Activated naive CD8-positive, alpha-beta T cell treated with anti-CD3 and anti-CD28 coated beads for 36 hours (primary cell): ENCODE data around the gene SNX18. TPM values are rescaled to one million over a fixed set of nuclear protein-coding genes. Genes with fewer than 3 reads are reported as not detected.
"Not testable (repeated sequence)": the region's sequence is repeated elsewhere in the genome, so short reads cannot be mapped to it uniquely, and the experiment has no call there.

Experiments
- DNase-seq: peaks from one replicate; pipeline ENCODE4 v3.0.0; 2021
- H3K27ac Mint-ChIP-seq: one replicate; pipeline ENCODE4 v1.8.0; 2022; ENCODE audit warnings: mild to moderate bottlenecking, moderate library complexity, mixed read lengths
- H3K27me3 Mint-ChIP-seq: one replicate; pipeline ENCODE4 v1.8.0; 2022; ENCODE audit warnings: mild to moderate bottlenecking, mixed read lengths
- H3K36me3 Mint-ChIP-seq: one replicate; pipeline ENCODE4 v1.8.0; 2021; ENCODE audit warnings: mild to moderate bottlenecking, mixed read lengths
- H3K4me1 Mint-ChIP-seq: one replicate; pipeline ENCODE4 v1.8.0; 2021; ENCODE audit warnings: mixed read lengths
- H3K4me3 Mint-ChIP-seq: one replicate; pipeline ENCODE4 v1.8.0; 2022; ENCODE audit warnings: mild to moderate bottlenecking, moderate library complexity, mixed read lengths
- H3K9me3 Mint-ChIP-seq: one replicate; pipeline ENCODE4 v1.8.0; 2022; ENCODE audit warnings: mixed read lengths
- total RNA-seq, 2 experiments: library from RNA; stranded (reverse); gene quantifications; one replicate each; pipeline ENCODE4 v1.2.3, GENCODE V29; 2021

Gene SNX18
- total RNA-seq, 2 experiments from 2014 or later = 7.4 to 7.6 TPM

DNA sequence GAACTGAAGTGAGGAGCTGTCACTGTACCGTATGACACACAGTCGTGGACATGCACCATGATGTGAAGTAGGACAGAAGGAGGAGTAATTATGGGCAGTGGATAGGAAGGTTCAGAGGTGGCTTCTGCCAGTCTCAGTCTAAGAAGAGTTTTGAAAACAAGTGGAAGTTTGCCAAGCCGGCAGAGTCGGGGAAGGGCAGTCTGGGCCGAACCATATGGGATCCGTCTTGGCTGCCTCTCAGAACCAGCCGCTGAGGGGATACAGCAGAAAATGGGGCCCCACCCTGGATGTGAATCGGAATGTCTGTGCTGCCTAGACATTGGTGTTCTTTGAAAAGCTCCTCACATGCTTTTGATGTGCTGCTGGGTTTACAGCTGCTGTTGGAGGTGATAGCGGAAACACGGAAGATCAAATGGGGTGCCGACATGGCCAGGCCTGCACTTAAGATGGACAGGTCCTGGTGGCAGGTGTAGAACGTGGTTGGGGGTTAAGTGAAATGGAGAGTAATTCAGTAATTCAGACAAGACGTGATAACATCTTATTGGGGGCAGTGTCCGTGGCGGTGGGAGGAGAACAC is 11.2 kb downstream of the SNX18 start:
- Mint-ChIP-seq H3K36me3 (peaks cover 4% of the 10 kb centered on the region), H3K4me1 (peaks cover 25% of the 10 kb centered on the region), H3K27me3 (no peaks in the 10 kb centered on the region), H3K4me3 (no peak overlapping the region), H3K27ac (no peak overlapping the region), H3K9me3 (no peaks in the 10 kb centered on the region)
- no peak for DNase-seq

DNA sequence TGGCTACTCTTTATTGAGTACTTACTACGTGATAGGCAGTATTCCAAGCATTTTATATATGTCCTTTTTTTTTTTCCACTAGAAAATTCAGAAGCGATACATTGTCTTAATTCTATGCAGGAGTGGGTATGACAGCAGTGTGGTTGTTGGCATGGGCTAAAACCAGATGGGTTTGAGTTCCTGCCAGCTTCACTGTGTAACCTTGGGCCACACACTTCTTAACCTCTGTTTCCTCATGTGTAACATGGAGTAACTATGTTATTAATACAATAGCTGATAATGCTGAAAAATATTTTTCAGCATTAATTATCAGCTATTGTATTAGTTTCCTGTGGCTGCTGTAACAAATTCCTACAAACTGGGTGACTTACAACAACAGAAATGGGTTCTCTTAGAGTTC is 12.0 kb downstream of the SNX18 start:
- Mint-ChIP-seq H3K9me3 (no peaks in the 10 kb centered on the region), H3K27ac (no peak overlapping the region), H3K36me3 (peaks cover 6% of the 10 kb centered on the region), H3K4me1 (peaks cover 30% of the 10 kb centered on the region), H3K4me3 (no peak overlapping the region), H3K27me3 (no peaks in the 10 kb centered on the region)
- no peak for DNase-seq

DNA sequence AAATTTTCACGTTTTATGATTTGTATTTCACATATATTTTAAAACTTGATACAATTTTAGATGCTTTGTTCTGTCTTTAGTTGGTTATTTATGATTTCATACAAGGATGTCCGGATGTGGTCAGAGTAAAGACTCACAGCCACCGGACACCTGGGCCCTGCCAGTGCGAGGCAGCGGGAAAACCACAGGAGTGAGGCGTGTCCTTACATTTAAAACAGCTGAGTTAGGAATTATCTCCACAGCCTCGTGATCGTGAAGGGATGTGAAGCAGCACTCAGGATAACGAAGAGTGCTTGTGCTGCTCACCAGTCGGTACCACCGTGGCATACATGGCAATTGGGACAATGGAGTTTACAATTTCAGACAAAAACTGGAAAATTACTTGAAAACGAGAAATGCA is 14.0 kb downstream of the SNX18 start:
- Mint-ChIP-seq H3K27ac (no peak overlapping the region), H3K4me1 (peaks cover 24% of the 10 kb centered on the region), H3K4me3 (no peak overlapping the region), H3K9me3 (no peaks in the 10 kb centered on the region), H3K27me3 (no peaks in the 10 kb centered on the region), H3K36me3 (peaks cover 11% of the 10 kb centered on the region)
- no peak for DNase-seq

DNA sequence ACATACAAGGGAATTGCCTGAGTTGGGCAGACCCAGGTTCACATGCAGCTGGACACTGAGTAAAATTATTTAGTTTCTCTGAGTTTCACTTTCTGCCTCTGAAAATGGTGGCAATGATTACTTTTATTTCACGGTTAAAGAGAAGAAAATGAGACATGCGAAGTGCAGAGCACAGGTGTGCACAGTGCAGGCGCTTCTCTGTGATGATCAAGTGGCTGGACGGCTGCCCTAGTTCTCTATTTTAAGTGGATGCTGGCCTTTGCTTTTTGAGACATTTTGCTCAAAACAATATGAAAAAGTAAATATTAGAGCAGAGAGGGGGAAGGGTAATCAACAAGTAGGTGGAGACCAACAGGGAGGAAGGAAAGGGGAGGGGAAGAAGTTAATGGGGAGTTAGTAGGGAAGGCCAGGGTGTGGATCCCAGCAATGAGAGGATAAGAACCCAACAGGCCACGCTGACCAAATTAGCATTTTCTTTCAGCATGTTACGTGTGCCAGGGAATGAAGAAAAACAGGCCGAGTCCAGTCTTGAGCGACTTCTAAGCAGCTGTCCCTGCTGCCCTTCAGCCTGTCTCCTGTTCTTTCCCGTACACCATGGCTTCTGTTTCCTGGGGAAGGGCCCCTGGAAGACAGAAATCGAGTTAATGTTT is 16.1 kb downstream of the SNX18 start:
- Mint-ChIP-seq H3K4me3 (no peak overlapping the region), H3K27ac (no peak overlapping the region), H3K9me3 (no peaks in the 10 kb centered on the region)

GRCh38 chr5:54534191-54535004 is 16.8 kb downstream of the SNX18 start:
- Mint-ChIP-seq H3K27me3 (no peaks in the 10 kb centered on the region), H3K4me1 (peaks cover 36% of the 10 kb centered on the region), H3K9me3 (no peaks in the 10 kb centered on the region), H3K4me3 (no peak overlapping the region), H3K36me3 (peaks cover 11% of the 10 kb centered on the region), H3K27ac (no peak overlapping the region)
- DNase-seq = no peak

More for the DNA sequence above, 16.1 kb downstream of the SNX18 start:
- Mint-ChIP-seq H3K36me3 (peaks cover 11% of the 10 kb centered on the region), H3K27me3 (no peaks in the 10 kb centered on the region), H3K4me1 (peaks cover 36% of the 10 kb centered on the region)
- DNase-seq = no peak

GRCh38 chr5:54535149-54535844 is 17.7 kb downstream of the SNX18 start:
- Mint-ChIP-seq H3K36me3 (peaks cover 11% of the 10 kb centered on the region), H3K4me1 (peaks cover 33% of the 10 kb centered on the region), H3K4me3 (no peak overlapping the region), H3K27me3 (no peaks in the 10 kb centered on the region), H3K27ac (no peak overlapping the region), H3K9me3 (no peaks in the 10 kb centered on the region)
- no peak for DNase-seq

DNA sequence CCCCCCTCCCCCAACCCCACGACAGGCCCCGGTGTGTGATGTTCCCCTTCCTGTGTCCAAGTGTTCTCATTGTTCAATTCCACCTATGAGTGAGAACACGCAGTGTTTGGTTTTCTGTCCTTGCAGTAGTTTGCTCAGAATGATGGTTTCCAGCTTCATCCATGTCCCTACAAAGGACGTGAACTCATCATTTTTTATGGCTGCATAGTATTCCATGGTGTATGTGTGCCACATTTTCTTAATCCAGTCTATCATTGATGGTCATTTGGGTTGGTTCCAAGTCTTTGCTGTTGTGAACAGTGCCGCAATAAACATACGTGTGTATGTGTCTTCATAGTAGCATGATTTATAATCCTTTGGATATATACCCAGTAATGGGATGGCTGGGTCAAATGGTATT is 18.8 kb downstream of the SNX18 start:
- H3K4me1 Mint-ChIP-seq = peaks cover 28% of the 10 kb centered on the region
- H3K9me3 Mint-ChIP-seq = not testable (repeated sequence)

DNA sequence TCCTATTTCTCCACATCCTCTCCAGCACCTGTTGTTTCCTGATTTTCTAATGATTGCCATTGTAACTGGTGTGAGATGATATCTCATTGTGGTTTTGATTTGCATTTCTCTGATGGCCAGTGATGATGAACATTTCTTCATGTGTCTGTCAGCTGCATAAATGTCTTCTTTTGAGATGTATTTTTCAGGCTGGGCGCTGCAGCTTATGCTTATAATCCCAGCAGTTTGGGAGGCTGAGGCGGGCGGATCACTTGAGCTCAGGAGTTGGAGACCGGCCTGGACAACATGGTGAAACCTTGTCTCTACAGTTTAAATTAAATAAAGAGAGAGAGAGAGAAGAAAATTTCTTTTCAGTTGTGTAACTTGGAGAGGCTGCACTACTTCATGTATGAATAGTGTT is 19.3 kb downstream of the SNX18 start:
- H3K27me3 Mint-ChIP-seq, H3K4me3 Mint-ChIP-seq, H3K36me3 Mint-ChIP-seq, H3K9me3 Mint-ChIP-seq, H3K27ac Mint-ChIP-seq, DNase-seq: not testable (repeated sequence)
- peaks cover 27% of the 10 kb centered on the region for H3K4me1 Mint-ChIP-seq

More for the DNA sequence above, 18.8 kb downstream of the SNX18 start:
- not testable (repeated sequence) for DNase-seq, H3K4me3 Mint-ChIP-seq, H3K27ac Mint-ChIP-seq, H3K27me3 Mint-ChIP-seq
- H3K36me3 Mint-ChIP-seq = peaks cover 11% of the 10 kb centered on the region

DNA sequence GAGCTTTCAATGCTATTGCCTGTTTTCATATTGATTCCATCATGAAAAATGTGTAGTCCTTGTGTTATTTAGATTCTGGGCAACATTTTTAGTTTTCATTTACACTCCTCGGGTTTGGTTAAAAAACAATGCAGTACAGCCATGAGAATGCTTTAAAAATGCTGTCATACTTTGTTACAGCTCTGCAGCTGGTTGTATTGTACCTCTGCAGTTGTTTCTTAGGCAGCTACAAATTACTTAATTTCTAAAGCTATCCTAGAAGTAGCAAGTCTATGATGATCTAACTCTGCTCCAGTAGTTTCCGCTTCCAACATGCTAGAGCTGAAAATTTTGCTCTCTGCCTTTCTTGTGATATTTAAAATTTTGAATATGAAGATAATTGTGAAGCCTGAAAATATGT is 20.2 kb downstream of the SNX18 start:
- Mint-ChIP-seq H3K4me1 (peaks cover 33% of the 10 kb centered on the region), H3K9me3 (no peaks in the 10 kb centered on the region), H3K27me3 (no peaks in the 10 kb centered on the region)

GRCh38 chr5:54538156-54538555 is 20.6 kb downstream of the SNX18 start:
- H3K4me1 Mint-ChIP-seq = peaks cover 33% of the 10 kb centered on the region
- DNase-seq = no peak
- no peak overlapping the region for H3K4me3 Mint-ChIP-seq
- no peak overlapping the region for H3K27ac Mint-ChIP-seq
- H3K36me3 Mint-ChIP-seq = peaks cover 9% of the 10 kb centered on the region
- no peaks in the 10 kb centered on the region for H3K27me3 Mint-ChIP-seq
- no peaks in the 10 kb centered on the region for H3K9me3 Mint-ChIP-seq

More for the DNA sequence above, 20.2 kb downstream of the SNX18 start:
- Mint-ChIP-seq H3K36me3 (peaks cover 9% of the 10 kb centered on the region), H3K27ac (no peak overlapping the region), H3K4me3 (no peak overlapping the region)
- DNase-seq = no peak

DNA sequence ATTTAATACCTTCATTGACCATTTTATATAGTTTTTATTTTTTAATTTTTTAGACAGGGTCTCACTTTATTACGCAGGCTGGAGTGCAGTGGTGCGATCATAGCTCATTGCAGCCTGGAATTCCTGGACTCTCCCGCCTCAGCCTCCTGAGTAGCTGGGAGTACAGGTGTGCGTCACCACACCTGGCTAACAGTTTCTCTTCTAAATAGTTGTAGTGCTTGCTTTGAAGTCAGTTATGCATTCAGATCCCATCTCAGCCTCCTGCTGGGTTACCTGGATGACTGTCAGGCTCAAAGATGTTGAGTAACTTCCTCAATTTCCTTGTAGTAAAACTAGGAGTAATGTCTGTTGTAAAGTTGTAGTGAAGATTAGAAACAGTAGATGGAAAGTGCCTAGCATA is 21.4 kb downstream of the SNX18 start:
- DNase-seq = no peak
- no peaks in the 10 kb centered on the region for H3K27me3 Mint-ChIP-seq
- no peak overlapping the region for H3K27ac Mint-ChIP-seq
- no peaks in the 10 kb centered on the region for H3K9me3 Mint-ChIP-seq
- H3K36me3 Mint-ChIP-seq = peaks cover 7% of the 10 kb centered on the region
- peaks cover 27% of the 10 kb centered on the region for H3K4me1 Mint-ChIP-seq
- no peak overlapping the region for H3K4me3 Mint-ChIP-seq

DNA sequence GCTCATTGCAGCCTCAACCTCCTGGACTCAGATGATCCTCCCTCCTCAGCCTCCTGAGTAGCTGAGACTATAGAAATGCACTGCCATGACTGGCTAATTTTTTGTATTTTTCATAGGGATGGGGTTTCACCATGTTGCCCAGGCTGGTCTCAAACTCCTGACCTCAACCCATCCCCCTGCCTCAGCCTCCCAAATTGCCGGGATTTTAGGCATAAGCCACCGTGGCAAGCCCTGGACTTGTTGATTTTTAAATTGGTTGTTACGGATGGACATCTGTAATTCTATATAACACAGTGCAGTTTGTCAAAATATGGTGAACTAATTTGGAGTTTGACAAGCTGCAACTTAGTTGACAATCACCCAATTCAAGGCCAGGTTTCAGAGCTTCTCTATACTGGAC is 22.7 kb downstream of the SNX18 start:
- no peak for DNase-seq
- Mint-ChIP-seq H3K36me3 (peaks cover 9% of the 10 kb centered on the region), H3K4me3 (no peak overlapping the region), H3K27me3 (no peaks in the 10 kb centered on the region), H3K27ac (no peak overlapping the region), H3K4me1 (peaks cover 25% of the 10 kb centered on the region), H3K9me3 (no peaks in the 10 kb centered on the region)

GRCh38 chr5:54541823-54542783 is 24.5 kb downstream of the SNX18 start:
- H3K27ac Mint-ChIP-seq = no peak overlapping the region
- no peak overlapping the region for H3K4me3 Mint-ChIP-seq
- peaks cover 24% of the 10 kb centered on the region for H3K4me1 Mint-ChIP-seq

GRCh38 chr5:54544044-54544443 is 26.5 kb downstream of the SNX18 start:
- Mint-ChIP-seq H3K36me3 (peaks cover 6% of the 10 kb centered on the region), H3K4me1 (peaks cover 13% of the 10 kb centered on the region)

More at GRCh38 chr5:54541823-54542783, 24.5 kb downstream of the SNX18 start:
- Mint-ChIP-seq H3K9me3 (no peaks in the 10 kb centered on the region), H3K27me3 (no peaks in the 10 kb centered on the region), H3K36me3 (peaks cover 6% of the 10 kb centered on the region)
- no peak for DNase-seq

More at GRCh38 chr5:54544044-54544443, 26.5 kb downstream of the SNX18 start:
- Mint-ChIP-seq H3K27me3 (no peaks in the 10 kb centered on the region), H3K9me3 (no peaks in the 10 kb centered on the region), H3K4me3 (no peak overlapping the region), H3K27ac (no peak overlapping the region)
- no peak for DNase-seq
